ENCODE results near the gene HECTD2. TPM values are rescaled to one million over a fixed set of nuclear protein-coding genes. Genes with fewer than 3 reads are reported as not detected.

HECTD2 gene
- total and polyA plus RNA-seq, 2 of the 8 experiments (the other 6 are each of a cell fraction or from before 2014, with no cell fraction given) = 5.7 to 11.9 TPM

DNA sequence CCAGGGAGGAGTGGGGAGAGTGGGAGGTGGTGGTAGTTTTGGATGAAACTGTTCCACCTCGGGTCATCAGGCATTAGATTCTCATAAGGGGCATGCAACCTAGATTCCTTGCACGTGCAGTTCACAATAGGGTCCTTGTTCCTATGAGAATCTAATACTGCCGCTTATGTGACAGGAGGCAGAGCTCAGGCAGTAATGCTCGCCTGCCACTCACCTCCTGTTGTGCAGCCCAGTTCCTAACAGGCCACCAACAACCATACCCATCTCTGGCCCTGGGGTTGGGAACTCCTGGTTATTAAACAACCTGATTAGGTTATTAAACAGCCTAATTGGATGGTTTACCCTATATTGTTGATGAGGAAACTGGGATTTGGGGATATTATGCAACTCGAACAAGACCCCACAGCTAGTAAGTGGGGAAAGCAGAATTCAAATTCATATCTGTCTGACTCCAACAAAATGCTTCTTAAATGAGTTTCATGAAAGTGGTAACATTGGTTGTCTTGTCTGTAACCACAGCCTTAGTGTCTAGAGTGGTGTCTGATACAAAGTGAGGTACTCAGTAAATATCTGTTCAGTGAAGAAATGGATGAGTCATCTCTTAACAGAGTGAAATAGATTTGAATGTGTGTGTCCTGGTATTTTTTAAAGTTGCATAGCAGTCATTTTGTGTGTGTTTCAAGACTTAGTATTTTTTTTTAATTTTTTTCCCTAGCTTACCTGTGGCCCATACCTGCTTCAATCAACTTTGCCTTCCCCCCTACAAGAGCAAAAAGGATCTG, 101.6 kb downstream of the HECTD2 start:
- no peak for DNase-seq (ENCODE audit: low read depth in 1 of 2, low spot score in 2 of 2)
- TF ChIP-seq NRF1 (IDR thresholded peaks at IDR 0.05; ENCODE audit: low read depth, low read length) = no peak
- TF ChIP-seq SAP30 (IDR thresholded peaks at IDR 0.05; ENCODE audit: insufficient read depth, insufficient replicate concordance, low read length) = no peak
- TF ChIP-seq, protein P1, sequence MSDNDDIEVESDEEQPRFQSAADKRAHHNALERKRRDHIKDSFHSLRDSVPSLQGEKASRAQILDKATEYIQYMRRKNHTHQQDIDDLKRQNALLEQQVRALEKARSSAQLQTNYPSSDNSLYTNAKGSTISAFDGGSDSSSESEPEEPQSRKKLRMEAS (IDR thresholded peaks at IDR 0.05) = no peak
- TF ChIP-seq EP300 (IDR thresholded peaks at IDR 0.05; ENCODE audit: borderline replicate concordance in 1 of 2, low read depth in 2 of 2, low read length in 2 of 2) = no peak
- no peak for TF ChIP-seq CEBPB (IDR thresholded peaks at IDR 0.05; ENCODE audit: low read depth, low read length)
- no peak for TF ChIP-seq RFX5 (IDR thresholded peaks at IDR 0.05; ENCODE audit: borderline replicate concordance, low read depth, low read length)
- no peak for TF ChIP-seq KDM1A (IDR thresholded peaks at IDR 0.05; ENCODE audit: borderline replicate concordance, low read length)
- TF ChIP-seq USF2 (IDR thresholded peaks at IDR 0.05; ENCODE audit: low read length) = no peak
- TF ChIP-seq RBBP5 (IDR thresholded peaks at IDR 0.05; ENCODE audit: borderline replicate concordance, low read depth, low read length) = no peak

More for the DNA sequence above, 101.6 kb downstream of the HECTD2 start:
- no peak overlapping the region for H2AFZ ChIP-seq (ENCODE audit: low read length)
- no peak overlapping the region for H3K18ac ChIP-seq (ENCODE audit: extremely low read depth, low read length)
- H3K27me3 ChIP-seq (replicated peaks in 1 of 4; ENCODE audit: control insufficient read depth in 3 of 4, extremely low read depth in 1 of 4, insufficient read depth in 3 of 4, low read length in 3 of 4) = no peaks in the 10 kb centered on the region
- no peak overlapping the region for H3K4me2 ChIP-seq (ENCODE audit: insufficient read depth in 1 of 2, low read depth in 2 of 2, low read length in 2 of 2)
- H3K56ac ChIP-seq (replicated peaks; ENCODE audit: insufficient read length, low read depth, low read length) = no peak overlapping the region
- H3K9ac ChIP-seq (replicated peaks in 1 of 4; ENCODE audit: extremely low read depth in 1 of 4, low read depth in 3 of 4, low read length in 3 of 4) = no peak overlapping the region
- ChIA-PET POLR2A (ENCODE audit: partially characterized antibody) (interaction anchor here (1.0 kb wide), 1 partner anchor 16 kb away, joined by 3 read pairs; no protein-coding TSS in a partner anchor), CTCF (ENCODE audit: partially characterized antibody) (no interaction called here)
- no peaks in the 10 kb centered on the region for H3K79me1 ChIP-seq (ENCODE audit: low read depth, low read length)
- H3K27ac ChIP-seq (ENCODE audit: low read depth, low read length) = no peak overlapping the region
- H3K23me2 ChIP-seq (ENCODE audit: low read depth, low read length) = no peaks in the 10 kb centered on the region
- no peak overlapping the region for H2BK120ac ChIP-seq (replicated peaks; ENCODE audit: low read depth, low read length)
- H3K79me2 ChIP-seq (ENCODE audit: control insufficient read depth in 1 of 2, insufficient read depth in 2 of 2, low read length in 2 of 2) = no peaks in the 10 kb centered on the region
- H3K23ac ChIP-seq (ENCODE audit: insufficient read length) = no peak overlapping the region
- no peak overlapping the region for H2BK15ac ChIP-seq (ENCODE audit: low read length)
- H4K91ac ChIP-seq (replicated peaks; ENCODE audit: insufficient read length, low read length) = no peak overlapping the region
- no peak overlapping the region for H3K4me3 ChIP-seq (ENCODE audit: extremely low read depth in 1 of 4, insufficient read depth in 2 of 4, low read depth in 3 of 4, low read length in 4 of 4)
- H2BK12ac ChIP-seq (ENCODE audit: low read depth, low read length) = no peak overlapping the region
- no peak overlapping the region for H2BK5ac ChIP-seq (ENCODE audit: low read depth, low read length)
- H4K5ac ChIP-seq (ENCODE audit: insufficient read length, low read depth, low read length) = no peak overlapping the region
- 92% methylated on average over 5 of the region's 5 CpGs; no CpG with 5 or more reads in 1 of the 2 experiments for WGBS, 2 experiments (ENCODE audit: extremely low coverage in 1 of 2, insufficient coverage in 1 of 2, insufficient read length in 1 of 2, insufficient replicate concordance in 2 of 2, low coverage in 1 of 2, low lambda C conversion rate in 2 of 2, missing lambda C conversion rate in 1 of 2)
- H3K36me3 ChIP-seq (ENCODE audit: control insufficient read depth in 2 of 4, insufficient read depth in 4 of 4, low read length in 3 of 4) = no peaks in the 10 kb centered on the region
- H3K14ac ChIP-seq (ENCODE audit: insufficient read length) = no peak overlapping the region
- no peak for FAIRE-seq
- no peak overlapping the region for H2AK5ac ChIP-seq (ENCODE audit: low read depth, low read length)
- H3K4me1 ChIP-seq (replicated peaks in 1 of 4; ENCODE audit: control insufficient read depth in 3 of 4, insufficient read depth in 4 of 4, low read length in 3 of 4) = no peaks in the 10 kb centered on the region
- no peak overlapping the region for H3K4ac ChIP-seq (replicated peaks; ENCODE audit: insufficient read length, low read depth, low read length)
- no peaks in the 10 kb centered on the region for H3K9me3 ChIP-seq (ENCODE audit: insufficient read depth in 2 of 2, low read depth in 1 of 2, low read length in 1 of 2)
- H2BK20ac ChIP-seq (ENCODE audit: low read length) = no peak overlapping the region
- H4K8ac ChIP-seq (ENCODE audit: extremely low read depth, insufficient read depth, low read length) = 0 out of 2 replicates have a peak overlapping the region, but pooled peaks have one; percentile 2
- H4K20me1 ChIP-seq (replicated peaks in 1 of 2; ENCODE audit: control insufficient read depth in 1 of 2, insufficient read depth in 2 of 2, low read length in 2 of 2) = no peaks in the 10 kb centered on the region

All from H1 (cell line).